Hematopoietic multipotent progenitor cell treated with erythropoietin and hydrocortisone succinate and interleukin-3 and kit ligand, for 8 days (in vitro differentiated cells): ENCODE data around the gene AP3D1.

Source experiments
- DNase-seq: peaks from one replicate; pipeline ENCODE4 v3.0.0-alpha.2; 2015

The AP3D1 gene

DNA sequence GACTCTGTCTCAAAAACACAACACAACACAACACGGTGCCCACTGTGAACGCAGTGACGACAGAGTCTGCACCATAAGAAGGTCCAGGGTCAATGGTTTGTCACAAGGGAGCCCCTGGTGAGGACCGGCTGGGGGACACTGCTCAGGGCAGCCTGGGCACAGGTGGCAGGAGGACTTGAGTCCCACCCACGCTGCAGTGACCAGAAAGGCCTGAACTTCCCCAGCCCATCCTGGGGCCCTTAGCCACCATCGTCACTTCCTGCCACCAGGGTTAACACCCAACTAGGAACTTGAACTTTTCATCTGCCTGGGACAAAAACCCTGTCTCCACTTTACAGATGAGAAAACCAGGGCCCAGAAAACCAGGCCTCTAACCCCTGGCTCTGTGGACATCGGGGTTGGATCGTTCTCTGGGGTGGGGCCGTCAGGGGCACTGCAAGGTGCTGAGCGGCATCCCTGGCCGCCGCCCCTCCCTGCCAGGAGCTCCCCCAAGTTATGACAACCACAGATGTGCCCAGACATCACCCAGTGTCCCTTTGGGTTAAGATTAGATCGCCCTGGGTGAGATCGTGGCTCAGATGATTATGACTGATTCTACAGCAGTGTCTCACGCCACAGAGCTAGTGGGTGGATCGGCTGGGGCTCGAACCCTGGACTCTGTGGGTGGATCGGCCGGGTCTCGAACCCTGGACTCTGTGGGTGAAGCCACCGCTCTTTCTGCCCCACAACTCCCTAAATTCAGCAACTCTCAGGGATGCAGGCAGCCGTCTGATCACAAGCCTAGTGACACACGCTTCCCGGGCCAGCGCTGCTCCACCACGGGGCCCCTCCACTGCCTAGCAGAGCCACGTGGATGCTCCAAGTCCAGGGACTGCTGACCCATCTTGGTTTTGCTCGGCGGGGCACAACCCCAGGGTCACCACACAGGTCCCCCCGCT is 69.2 kb downstream of the AP3D1 start:
- peak; percentile 33 for DNase-seq

DNA sequence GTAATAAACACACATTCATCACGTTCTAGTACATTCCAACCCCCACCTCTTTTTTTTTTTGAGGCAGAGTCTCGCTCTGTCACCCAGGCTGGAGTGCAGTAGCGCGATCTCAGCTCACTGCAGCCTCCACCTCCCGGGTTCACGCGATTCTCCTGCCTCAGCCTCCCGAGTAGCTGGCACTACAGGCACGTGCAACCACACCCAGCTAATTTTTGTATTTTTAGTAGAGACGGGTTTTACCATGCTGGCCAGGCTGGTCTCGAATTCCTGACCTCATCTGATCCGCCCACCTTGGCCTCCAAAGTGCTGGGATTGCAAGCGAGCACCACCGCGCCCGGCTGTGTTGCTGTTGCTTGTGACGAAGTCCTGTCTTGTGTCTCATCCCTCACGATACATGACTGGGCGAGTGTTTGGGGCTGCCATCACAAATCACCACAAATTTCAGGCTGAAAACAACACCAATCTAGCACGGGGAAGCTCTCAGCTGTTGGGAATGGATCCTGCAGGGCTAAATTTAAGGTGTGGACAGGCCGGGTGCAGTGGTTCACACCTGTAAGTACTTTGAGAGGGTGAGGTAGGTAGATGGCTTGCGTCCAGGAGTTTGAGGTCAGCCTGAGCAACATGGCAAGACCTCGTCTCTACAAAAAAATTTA is 70.9 kb downstream of the AP3D1 start:
- DNase-seq = no peak

DNA sequence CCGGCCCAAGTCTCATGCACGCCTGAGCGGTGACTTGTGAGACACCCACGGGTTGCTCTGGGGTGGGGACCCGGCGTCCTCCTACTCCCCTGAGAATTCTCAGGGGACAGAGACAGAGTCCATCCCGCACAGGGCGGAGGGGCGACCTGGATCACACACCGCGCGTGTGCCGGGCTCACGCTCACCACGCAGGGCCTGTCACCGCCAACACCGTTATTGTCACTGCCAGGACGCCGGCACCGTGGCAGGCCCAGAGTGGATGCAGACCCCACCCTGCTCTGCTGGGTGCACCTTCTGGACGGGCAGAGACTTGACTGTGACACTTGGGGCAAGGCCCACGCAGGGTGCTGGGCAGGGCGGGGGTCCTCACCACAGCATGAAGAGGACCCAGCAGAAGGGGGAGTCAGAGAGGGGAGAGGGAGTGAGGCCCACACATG is 71.5 kb downstream of the AP3D1 start:
- DNase-seq = no peak

DNA sequence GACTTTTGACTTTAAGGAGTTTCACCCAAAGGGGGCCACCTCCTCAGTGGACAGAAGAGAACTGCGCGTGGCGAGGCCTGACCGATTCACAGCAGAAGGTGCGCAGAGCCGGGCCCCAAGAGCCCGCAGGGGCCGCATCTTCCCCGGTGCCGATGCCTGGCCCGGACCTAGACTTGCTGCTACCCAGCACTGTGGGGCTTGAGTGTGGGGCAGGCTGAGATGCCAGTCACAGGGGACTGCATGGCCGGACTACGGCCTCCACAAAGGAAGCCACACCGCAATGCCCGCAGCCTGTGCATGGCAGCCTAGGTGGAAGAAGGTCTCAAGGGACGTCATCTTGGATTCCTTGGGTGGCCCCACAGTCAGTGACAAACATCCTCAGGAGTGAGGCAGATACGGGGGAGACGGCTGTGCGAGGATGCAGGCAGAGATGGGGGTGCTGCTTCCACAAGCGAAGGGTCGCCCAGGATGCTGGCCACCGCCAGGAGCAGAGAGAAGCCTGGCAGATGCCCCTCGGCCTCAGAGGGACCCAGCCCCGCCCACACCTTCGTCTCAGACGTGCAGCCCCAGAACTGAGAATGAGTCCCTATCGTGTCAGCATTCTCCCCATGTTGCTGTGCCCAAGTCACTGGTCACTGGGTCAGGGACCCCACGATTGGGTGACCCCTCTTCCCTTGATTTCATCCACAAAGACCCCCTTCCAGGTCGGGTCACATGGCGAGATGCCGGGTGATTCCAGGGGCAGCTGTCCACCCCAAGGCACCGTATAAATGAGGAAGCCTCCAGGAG is 72.1 kb downstream of the AP3D1 start:
- no peak for DNase-seq

DNA sequence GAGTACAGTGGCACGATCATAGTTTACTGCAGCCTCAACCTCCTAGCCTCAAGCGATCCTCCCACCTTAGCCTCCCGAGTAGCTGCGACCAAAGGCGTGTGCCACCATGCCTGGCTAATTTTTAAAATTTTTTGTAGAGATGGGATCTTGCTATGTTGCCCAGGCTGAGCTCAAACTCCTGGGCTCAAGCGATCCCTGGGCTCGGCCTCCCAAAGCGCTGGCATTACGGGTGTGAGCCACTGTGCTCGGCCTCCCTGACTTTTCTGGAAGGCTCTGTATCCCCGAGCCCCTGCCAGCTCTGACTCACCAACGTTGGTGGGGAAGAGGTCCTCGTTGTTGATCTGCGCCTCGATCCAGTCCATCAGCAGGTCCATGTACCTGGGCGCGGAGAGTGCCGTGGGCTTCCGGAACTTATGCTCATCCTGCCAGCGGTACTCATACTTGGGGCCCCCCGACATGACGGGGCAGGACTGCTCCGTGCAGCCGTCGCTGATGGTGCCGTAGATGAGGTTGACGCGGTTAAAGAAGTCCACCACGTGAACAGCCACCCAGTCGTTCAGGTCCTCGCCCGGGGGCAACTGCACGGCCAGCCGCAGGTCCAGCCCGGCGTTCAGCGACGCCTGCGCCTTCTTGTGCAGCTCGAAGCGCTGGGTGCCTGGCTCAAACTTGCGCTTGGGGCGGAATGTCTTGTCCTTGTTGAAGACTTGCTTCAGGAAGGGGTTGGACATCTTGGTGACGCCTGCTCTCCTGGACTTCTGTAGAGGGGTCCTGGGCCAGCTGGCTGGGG is 73.3 kb downstream of the AP3D1 start:
- DNase-seq = no peak

DNA sequence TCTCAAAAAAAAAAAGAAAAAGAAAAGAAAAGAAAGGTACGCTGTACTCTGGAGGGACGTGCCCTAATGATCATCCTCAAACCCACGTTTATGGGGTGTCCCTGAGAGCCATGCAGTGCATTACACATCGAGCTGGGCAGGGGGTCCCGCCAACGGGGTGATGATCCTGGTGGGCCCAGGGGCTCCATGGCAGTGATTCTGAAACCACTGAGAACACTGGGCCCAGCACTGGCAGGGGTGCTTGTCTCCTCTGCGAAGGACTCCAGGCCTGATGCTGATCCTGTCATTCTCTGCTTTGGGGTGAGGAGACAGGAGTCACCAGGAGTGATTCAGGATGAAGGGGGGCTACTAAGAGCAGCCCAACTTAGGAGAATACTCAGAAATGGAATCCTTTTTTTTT is 74.0 kb downstream of the AP3D1 start:
- DNase-seq = no peak

DNA sequence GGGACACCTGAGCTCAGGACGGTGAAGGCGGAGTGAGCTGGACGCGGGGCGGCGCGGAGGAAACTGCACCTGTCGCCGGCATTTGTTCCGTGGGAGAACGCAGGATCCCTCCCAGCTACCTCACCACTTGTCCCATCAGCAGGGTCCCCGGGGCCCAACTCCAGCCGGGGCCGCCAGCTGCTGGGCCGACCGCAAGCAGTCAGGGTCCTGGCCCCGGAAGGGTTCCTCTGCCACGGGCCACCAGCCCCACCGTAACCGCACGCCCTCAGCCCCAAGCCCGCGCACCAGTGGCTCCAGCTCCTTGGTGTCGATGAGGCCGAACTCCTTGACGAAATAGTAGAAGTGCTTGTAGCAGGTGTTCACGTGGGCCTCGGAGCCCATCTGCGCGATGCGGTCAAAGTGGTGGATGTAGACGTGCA is 74.8 kb downstream of the AP3D1 start:
- no peak for DNase-seq

DNA sequence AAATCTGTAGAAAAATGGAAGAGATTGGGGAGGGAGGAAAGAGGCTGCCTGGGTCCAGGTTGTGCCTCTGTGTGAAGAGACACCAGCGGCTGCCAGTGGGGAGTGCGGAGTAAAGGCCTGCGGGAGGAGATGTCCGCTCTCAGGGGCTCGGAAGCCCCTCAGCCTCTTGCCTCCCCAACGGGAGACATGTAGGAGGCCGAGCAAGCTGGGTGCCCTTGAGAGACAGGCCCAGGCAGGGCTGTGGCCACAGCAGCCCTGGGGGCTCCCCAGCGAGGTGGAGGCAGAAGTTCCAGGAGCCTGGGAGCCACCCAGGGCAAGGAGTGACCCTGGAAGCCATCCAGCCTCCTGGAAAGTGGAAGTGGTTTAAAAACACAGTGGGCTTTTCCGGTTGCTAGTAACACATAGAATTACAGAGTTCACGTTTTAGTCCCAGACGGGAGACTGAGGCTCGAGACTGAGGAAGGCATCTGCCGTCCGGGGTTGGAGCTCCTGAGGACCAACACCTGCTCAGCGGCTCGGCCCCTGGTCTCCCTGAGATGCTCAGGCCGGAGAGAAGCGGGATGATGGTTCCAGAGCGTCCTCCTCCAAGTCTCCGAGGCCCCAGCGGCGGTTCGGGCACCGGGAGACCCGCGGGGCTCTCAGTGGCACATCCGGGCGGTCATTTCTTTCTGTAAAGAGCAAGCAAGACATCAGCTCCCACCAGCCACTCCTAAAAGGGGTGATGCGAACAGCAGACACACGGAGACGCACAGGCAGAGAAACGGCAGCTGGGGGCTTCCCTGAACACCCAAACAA is 78.4 kb downstream of the AP3D1 start:
- no peak for DNase-seq

DNA sequence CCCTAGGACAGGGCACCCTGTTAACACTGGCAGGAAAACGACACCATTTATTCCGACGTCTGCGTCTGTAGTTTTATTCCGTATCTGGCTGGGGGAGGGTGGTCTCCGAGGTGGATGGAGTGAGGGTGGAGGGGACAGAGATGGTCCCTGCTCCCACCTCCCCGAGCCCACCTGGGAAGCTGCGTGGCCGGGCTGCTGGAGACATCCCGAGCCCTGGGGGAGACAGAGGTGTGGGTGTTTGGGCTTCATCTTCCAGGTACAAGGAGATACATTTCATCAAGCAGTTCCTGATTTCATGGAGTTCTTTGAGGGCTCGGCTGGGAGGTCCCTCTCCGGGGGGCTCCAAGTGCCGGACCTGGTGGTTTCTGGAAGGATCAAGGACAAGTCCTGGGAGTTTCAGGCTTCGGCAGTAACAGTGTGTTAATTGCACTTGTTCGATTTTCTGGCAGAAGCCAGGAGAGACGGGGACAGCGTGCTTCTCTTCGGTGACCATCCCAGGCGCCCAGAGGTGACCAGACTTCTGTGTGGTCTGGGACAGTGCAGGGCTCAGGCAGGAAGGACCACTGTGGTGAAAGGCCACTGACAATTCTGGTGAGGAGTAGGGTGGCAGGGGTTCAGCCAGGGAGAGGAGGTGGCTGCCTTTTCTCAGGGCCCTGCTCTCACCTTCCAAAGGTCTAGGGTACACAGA is 80.2 kb downstream of the AP3D1 start:
- no peak for DNase-seq

DNA sequence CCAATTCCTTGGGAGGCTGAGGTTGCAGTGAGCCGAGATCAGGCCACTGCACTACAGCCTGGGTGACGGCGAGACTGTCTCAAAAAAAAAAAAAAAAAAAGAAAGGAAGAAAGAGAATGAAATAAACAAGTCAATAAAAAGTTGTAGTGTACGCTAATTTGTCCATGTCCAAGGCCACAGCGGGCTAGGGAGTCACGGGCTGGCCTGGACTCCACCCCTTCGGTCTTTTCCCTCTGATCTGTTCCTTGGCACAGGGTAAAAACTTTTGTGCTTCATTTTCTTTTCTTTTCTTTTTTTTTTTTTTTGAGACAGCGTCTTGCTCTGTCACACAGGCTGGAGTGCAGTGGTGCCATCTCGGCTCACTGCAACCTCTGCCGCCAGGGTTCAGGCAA is 80.9 kb downstream of the AP3D1 start:
- no peak for DNase-seq

DNA sequence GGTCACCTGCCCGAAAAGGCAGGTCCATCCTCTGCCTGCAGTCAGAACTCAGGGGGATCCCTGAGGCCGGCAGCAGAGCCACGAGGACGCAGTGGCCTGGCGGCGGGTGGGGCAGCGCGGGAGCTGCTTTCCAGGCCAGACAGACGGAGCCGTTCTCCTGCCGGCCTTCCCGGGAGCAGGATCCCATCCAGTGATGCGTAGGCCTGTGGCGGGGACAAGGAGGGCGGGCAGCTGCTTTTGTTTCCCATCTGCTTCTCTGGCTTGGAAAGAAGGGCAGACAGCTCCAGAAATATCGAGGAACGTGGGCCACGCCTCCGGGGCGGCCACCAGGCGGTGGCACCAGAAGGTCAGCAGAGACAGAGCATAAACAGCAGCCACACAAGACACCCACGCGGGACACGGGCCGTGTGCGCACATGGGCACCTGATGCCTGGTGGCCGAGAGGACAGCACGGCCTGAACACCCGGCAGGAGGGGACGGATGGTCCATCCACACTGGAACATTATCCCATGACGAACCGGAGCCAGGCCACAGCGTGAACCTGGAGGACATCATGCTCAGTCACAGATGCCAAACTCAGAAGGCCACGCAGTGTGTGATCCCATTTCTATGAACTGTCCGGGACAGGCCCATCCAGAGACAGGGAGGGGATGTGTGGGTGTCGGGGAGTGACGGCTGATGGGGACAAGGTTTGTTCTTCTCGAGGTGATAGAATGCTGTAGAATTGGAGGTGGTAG is 86.4 kb downstream of the AP3D1 start:
- no peak for DNase-seq

DNA sequence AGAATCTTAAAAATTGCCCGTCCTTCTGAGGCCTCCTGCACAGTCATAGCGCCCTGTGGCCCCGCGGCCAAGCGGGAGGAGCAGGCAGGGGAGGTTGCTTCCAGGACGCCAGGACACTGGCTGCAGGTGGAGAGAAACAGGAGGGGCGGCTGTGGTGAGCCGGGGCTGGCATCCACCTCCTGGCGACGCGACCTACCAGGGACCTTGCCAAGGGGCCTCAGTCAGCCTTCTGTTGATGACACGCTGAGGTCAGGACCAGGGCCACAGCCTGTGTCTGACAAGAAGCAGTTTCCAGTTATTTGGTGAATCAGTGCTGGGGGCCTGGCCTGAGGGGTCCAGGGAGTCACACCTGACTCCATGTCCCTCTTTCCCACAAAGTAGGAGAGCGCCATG is 87.0 kb downstream of the AP3D1 start:
- DNase-seq = no peak

DNA sequence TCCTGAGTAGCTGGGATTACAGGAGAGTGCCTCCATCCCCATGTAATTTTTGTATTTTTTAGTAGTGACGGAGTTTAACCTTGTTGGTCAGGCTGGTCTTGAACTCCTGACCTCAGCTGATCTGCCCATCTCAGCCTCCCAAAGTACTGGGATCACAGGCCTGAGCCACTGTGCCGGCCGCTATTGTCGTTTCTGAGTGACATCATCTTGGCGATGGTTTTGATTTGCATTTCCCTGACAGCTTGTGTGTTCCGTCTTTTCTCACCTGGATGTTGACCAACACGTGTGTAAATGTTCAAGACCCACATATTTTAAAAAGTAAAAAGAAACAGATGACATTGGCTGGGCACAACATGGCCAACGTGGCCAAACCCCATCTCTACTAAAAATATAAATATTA is 87.5 kb downstream of the AP3D1 start:
- no peak for DNase-seq

DNA sequence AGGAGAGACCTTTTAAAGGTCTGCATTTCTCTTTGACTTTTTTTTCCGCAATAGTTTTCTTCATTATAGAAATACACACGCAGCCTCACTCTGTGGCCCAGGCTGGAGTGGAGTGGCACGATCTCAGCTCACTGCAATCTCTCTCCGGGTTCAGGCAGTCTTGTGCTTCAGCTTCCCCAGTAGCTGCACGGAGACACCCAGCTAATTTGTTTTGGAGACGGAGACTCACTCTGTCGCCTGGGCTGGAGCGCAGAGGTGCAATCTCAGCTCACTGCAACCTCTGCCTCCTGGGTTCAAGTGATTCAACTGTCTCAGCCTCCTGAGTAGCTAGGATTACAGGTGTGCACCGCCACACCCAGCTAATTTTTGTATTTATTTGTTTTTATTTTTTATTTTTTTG is 88.6 kb downstream of the AP3D1 start:
- no peak for DNase-seq

DNA sequence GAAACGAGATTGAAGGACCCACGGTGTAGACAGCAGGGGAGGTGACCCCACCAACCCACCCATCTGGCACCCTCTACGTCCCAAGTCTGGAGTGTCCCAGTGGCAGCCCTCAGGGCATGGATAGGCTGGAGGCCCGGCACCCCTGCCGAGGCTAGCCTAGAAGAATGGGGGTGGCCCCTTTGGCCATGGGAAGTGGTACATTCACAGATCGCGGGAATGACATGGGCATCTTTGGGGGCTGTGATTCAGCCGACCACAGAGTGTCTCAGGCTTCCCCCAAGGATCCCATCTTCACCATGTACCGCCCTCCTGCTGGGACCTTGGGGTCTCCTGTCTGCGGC is 89.0 kb downstream of the AP3D1 start:
- no peak for DNase-seq

DNA sequence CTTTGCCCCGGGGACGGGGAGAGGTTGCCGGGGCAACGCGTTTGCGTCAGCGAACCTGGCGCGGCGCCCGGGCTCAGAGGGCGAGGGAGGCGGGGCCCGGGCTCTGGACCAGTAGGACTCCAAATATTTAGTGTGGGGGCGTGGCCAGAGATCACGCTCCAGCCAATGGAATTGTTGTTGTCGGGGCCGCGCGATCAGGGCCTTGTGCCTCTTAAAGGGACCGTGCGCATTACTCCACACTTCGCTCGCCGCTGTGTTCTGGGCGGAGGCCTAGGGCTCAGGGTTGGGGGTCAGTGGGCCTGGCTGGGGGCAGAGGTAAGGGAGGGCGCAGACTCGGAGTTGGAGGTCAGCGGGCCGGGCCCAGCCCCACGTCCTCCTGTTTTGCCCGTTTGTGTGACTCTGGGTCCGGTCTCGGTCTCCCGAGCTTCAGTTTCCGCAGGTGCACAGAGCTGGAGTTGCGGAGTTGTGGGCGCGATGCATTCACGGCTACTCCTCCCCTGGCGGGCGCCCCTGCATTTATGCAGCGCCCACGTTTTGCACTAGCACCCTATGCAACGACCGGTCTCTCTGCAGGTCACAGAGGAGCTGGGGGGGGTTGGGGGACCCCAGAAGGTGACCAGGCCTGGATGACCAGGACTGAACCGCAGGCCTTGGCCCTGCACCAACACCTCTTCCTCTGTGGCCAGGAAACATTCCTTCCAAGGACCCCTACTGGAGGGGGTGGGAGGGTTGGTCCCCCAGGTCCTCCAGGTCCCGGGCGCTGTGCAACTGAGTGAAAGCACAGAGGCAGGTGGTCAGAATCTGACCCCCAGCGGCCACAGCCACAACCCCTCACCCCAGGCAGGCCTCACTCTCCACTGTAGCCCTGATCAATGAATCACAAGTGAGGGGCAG is 89.6 kb downstream of the AP3D1 start:
- peak; percentile 99 for DNase-seq

DNA sequence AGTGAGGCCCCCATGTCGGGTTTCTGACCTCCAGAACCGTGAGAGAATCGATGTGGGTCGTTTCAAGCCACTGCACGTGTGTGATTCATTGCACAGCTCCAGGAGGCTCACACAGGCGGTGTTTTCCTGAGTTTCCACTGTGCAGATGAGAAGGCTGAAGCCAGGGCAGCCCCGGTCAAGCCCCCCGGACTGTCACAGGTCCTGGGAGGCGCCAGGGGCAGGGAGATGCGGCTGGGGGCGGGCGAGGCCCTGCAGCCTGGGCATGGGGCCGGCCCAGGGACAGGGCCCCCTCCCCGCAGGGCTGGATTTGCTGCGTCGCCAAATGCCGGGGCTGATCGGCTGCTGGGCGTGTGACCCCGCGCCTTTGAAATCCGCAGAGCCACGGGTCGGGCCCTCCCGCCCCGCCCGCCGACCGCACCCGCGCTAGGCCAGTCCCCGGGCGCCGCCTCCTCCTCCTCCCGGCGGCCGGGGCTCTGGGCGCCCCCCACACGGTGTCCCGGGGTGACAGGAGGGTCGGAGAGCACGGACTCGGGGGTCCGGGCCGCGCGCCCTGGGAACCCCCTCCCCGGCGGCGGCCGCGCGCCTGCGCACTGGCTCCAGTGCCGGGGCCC is 90.4 kb downstream of the AP3D1 start:
- DNase-seq = peak; percentile 76

DNA sequence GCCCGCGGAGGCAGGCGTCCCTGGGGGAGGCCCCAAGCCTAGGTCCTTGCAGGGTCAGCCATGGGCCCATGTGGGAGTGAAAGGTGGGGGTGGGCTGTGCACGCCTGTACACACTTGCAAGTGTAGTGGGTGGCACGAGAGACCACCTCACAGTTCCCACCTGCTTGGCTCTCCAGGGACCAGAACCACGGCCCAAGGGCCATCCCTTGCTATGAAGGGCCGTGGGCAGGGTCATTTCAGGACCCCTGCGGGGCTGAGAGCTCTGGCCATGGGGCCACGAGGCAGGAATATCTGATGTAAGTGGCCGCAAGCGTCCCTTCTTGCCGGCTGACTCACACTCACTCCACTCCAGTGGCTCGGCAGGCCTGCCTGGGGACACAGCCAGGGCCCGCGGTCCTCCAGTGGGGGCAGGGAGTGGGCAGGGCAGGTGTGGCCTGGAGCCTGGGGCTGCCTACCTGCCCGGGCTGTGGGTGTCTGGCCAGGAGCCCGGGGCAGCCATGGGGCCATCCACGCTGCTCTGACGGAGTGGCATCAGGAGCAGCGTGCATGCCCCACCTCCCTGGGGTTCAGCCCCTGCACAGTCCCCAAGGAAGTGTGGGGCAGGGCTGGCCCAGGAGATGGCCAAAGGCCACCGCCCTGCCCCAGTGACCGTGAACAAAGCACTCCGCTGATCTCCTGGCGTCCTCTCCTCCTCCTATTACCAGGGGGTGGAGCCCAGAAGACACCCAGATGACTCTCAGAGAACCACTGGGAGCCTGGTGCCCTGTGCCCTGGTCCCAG is 91.8 kb downstream of the AP3D1 start:
- peak; percentile 67 for DNase-seq
